Gastroesophageal sphincter (tissue), 4 donors: ENCODE data around the gene GPR141. TPM values are rescaled to one million over a fixed set of nuclear protein-coding genes. Genes with fewer than 3 reads are reported as not detected.

Experiments used
- ATAC-seq: fragments of 150-250 bp; one replicate; pipeline ENCODE4 v1.9.1; 2016; ENCODE audit warnings: mild to moderate bottlenecking, moderate library complexity
- H3K27ac ChIP-seq, 4 donors: fragments of 200-600 bp; sonication (generic) in 3 of 4; 1 replicate in 3 of 4; 2 replicates in 1 of 4; pipeline ENCODE4 v1.5.1; 2016 to 2019
- H3K27me3 ChIP-seq: fragments of 200-600 bp; sonication (generic); one replicate; pipeline ENCODE4 v1.5.1; 2019
- H3K36me3 ChIP-seq, 2 donors: fragments of 200-600 bp; sonication (generic); one replicate each; pipeline ENCODE4 v1.5.1; 2019; ENCODE audit warnings: control low read depth in 1 of 2
- H3K4me1 ChIP-seq, 3 donors: fragments of 200-600 bp; sonication (generic); 1 replicate in 2 of 3; 2 replicates in 1 of 3; pipeline ENCODE4 v1.5.1; 2016 to 2019; ENCODE audit warnings: control low read depth in 2 of 3
- H3K4me3 ChIP-seq, 2 donors: fragments of 200-600 bp; sonication (generic); one replicate each; pipeline ENCODE4 v1.5.1; 2019; ENCODE audit warnings: mild to moderate bottlenecking in 1 of 2, moderate library complexity in 1 of 2
- H3K9me3 ChIP-seq, 3 donors: fragments of 200-600 bp; sonication (generic); one replicate each; pipeline ENCODE4 v1.5.1; 2017 to 2019; ENCODE audit warnings: control low read depth in 2 of 3
- CTCF ChIP-seq, 4 experiments: fragments of 200-600 bp in 2 of 4; fragments of 450-650 bp in 2 of 4; sonication (generic) in 1 of 4; IDR thresholded peaks; one replicate each; pipeline ENCODE4 v1.5.1; 2017 to 2019; ENCODE audit warnings: antibody characterized with exemption in 4 of 4, mild to moderate bottlenecking in 2 of 4, moderate library complexity in 2 of 4
- EP300 ChIP-seq: sonication (generic); formaldehyde crosslinking; IDR thresholded peaks from one replicate; pipeline ENCODE4 v1.6.1; 2017; ENCODE audit warnings: antibody characterized with exemption, mild to moderate bottlenecking
- POLR2A ChIP-seq, 2 donors: fragments of 450-650 bp; IDR thresholded peaks; one replicate each; pipeline ENCODE4 v1.6.1; 2017; ENCODE audit warnings: antibody characterized with exemption in 2 of 2, mild to moderate bottlenecking in 2 of 2, moderate library complexity in 1 of 2
- POLR2AphosphoS5 ChIP-seq: sonication (generic); formaldehyde crosslinking; IDR thresholded peaks from one replicate; pipeline ENCODE4 v1.6.1; 2017; ENCODE audit warnings: antibody characterized with exemption
- WGBS, 2 donors: methylation state at CpG; one replicate each; pipeline ENCODE4 v1.1.5; 2018; ENCODE audit warnings: low coverage in 1 of 2; 5-methylcytosine and 5-hydroxymethylcytosine counted together
- total RNA-seq, 4 donors: library from RNA; depleted of rRNA; stranded (reverse); fragments of >200 nt; gene quantifications; one replicate each; pipeline ENCODE4 v1.1.0, GENCODE V29; 2016

The GPR141 gene
- total RNA-seq, 4 donors from 2014 or later: 1.2 TPM; not detected in 3

GRCh38 chr7:37726016-37726415 lies 42.5 kb downstream of the GPR141 start:
- Histone ChIP-seq H3K27ac (no peak overlapping the region), H3K27me3 (no peaks in the 10 kb centered on the region), H3K4me3 (no peak overlapping the region), H3K36me3 (no peaks in the 10 kb centered on the region), H3K9me3 (no peaks in the 10 kb centered on the region), H3K4me1 (peaks cover 0 to 24% (median 3%) of the 10 kb centered on the region in 3 donors)
- no peak for ATAC-seq
- no peak for TF ChIP-seq CTCF (IDR thresholded peaks at IDR 0.05)
- no peak for TF ChIP-seq POLR2AphosphoS5
- no peak for TF ChIP-seq EP300
- TF ChIP-seq POLR2A (IDR thresholded peaks at IDR 0.05): no peak
- 78 to 100% methylated on average over 1 of the region's 1 CpG for WGBS, 2 donors

- H3K4me3 ChIP-seq: no peak overlapping the region
- no peaks in the 10 kb centered on the region for H3K36me3 ChIP-seq
- peak; percentile 27 for ATAC-seq
- H3K27me3 ChIP-seq: no peaks in the 10 kb centered on the region
- peaks cover 0 to 29% (median 3%) of the 10 kb centered on the region in 3 donors for H3K4me1 ChIP-seq
- peak overlapping the region in 3 of 4 donors; percentile 21 to 40 (median 22) for H3K27ac ChIP-seq
- WGBS, 2 donors: 23 to 29% methylated on average over 1 of the region's 1 CpG
- no peaks in the 10 kb centered on the region for H3K9me3 ChIP-seq
- TF ChIP-seq POLR2A (IDR thresholded peaks at IDR 0.05) (no peak), EP300 (no peak), CTCF (IDR thresholded peaks at IDR 0.05) (no peak), POLR2AphosphoS5 (no peak)
These were observed 45.2 kb downstream of the GPR141 start for GRCh38 chr7:37728747-37729146.

GRCh38 chr7:37729181-37729580 lies 45.6 kb downstream of the GPR141 start:
- Histone ChIP-seq H3K27me3 (no peaks in the 10 kb centered on the region), H3K4me3 (no peak overlapping the region), H3K36me3 (no peaks in the 10 kb centered on the region), H3K4me1 (peaks cover 0 to 29% (median 3%) of the 10 kb centered on the region in 3 donors), H3K9me3 (no peaks in the 10 kb centered on the region), H3K27ac (peak overlapping the region in 3 of 4 donors; percentile 21 to 40 (median 22))
- no peak for ATAC-seq
- TF ChIP-seq EP300 (no peak), POLR2A (IDR thresholded peaks at IDR 0.05) (no peak), POLR2AphosphoS5 (no peak), CTCF (IDR thresholded peaks at IDR 0.05) (no peak)

GRCh38 chr7:37730501-37730900 lies 46.9 kb downstream of the GPR141 start:
- H3K27ac ChIP-seq: no peak overlapping the region
- H3K4me1 ChIP-seq: peaks cover 0 to 29% (median 3%) of the 10 kb centered on the region in 3 donors
- no peak overlapping the region for H3K4me3 ChIP-seq
- 37 to 52% methylated on average over 4 of the region's 4 CpGs for whole genome bisulfite sequencing, 2 donors
- no peaks in the 10 kb centered on the region for H3K36me3 ChIP-seq
- no peaks in the 10 kb centered on the region for H3K27me3 ChIP-seq
- no peak for TF ChIP-seq CTCF (IDR thresholded peaks at IDR 0.05)
- no peak for TF ChIP-seq POLR2A (IDR thresholded peaks at IDR 0.05)
- no peak for TF ChIP-seq EP300
- no peak for TF ChIP-seq POLR2AphosphoS5
- ATAC-seq: no peak
- no peaks in the 10 kb centered on the region for H3K9me3 ChIP-seq

- H3K36me3 ChIP-seq: no peaks in the 10 kb centered on the region
- H3K9me3 ChIP-seq: no peaks in the 10 kb centered on the region
- ATAC-seq: peak; percentile 91
- H3K27ac ChIP-seq: no peak overlapping the region
- peaks cover 0 to 29% (median 3%) of the 10 kb centered on the region in 3 donors for H3K4me1 ChIP-seq
- TF ChIP-seq POLR2A (IDR thresholded peaks at IDR 0.05) (no peak), EP300 (no peak), POLR2AphosphoS5 (peak; percentile 23), CTCF (IDR thresholded peaks at IDR 0.05) (peak; percentile 13 to 57 (median 46))
- H3K27me3 ChIP-seq: no peaks in the 10 kb centered on the region
- no peak overlapping the region for H3K4me3 ChIP-seq
- WGBS, 2 donors: 17 to 18% methylated on average over 3 of the region's 3 CpGs
These were observed 48.7 kb downstream of the GPR141 start for GRCh38 chr7:37732253-37732652.
